Measurements from ENCODE around the gene KIF20B.

- TF ChIP-seq CHD2 (IDR thresholded peaks at IDR 0.05; ENCODE audit: low read length) (no peak), CTCF (IDR thresholded peaks at IDR 0.05; ENCODE audit: control extremely low read depth in 1 of 3, insufficient read depth in 1 of 3, low read depth in 1 of 3, low read length in 3 of 3) (no peak), CREB1 (IDR thresholded peaks at IDR 0.05) (no peak), SRF (IDR thresholded peaks at IDR 0.05; ENCODE audit: low read depth, low read length) (no peak), PHF8 (conservative IDR thresholded peaks at IDR 0.05; ENCODE audit: low read depth, low read length) (no peak), SIX5 (IDR thresholded peaks at IDR 0.05; ENCODE audit: low read depth, low read length) (no peak), SUZ12 (IDR thresholded peaks at IDR 0.05; ENCODE audit: low read length) (no peak), POLR2A (IDR thresholded peaks at IDR 0.05; ENCODE audit: control extremely low read depth in 1 of 2, low read depth in 2 of 2, low read length in 2 of 2) (no peak), HDAC2 (IDR thresholded peaks at IDR 0.05; ENCODE audit: borderline replicate concordance in 1 of 2, low read depth in 2 of 2, low read length in 2 of 2) (no peak), JUN (IDR thresholded peaks at IDR 0.05; ENCODE audit: low read depth, low read length) (no peak), EP300 (IDR thresholded peaks at IDR 0.05; ENCODE audit: borderline replicate concordance in 1 of 2, low read depth in 2 of 2, low read length in 2 of 2) (no peak), CBX5 (IDR thresholded peaks at IDR 0.05; ENCODE audit: low read depth, low read length) (no peak)
Measured at GRCh38 chr10:89805599-89806013, 104.2 kb downstream of the KIF20B start.
